GM18498 (cell line): ENCODE data around the gene PDSS2.
"Not testable (repeated sequence)": the region's sequence is repeated elsewhere in the genome, so short reads cannot be mapped to it uniquely, and the experiment has no call there.

Experiments used
- ATAC-seq: cut with Tn5 transposase; IDR thresholded peaks from one replicate; pipeline ENCODE4 v1.9.1; 2021; ENCODE audit warnings: mild to moderate bottlenecking, moderate library complexity; ENCODE audit not compliant: unreplicated experiment

PDSS2 gene

DNA sequence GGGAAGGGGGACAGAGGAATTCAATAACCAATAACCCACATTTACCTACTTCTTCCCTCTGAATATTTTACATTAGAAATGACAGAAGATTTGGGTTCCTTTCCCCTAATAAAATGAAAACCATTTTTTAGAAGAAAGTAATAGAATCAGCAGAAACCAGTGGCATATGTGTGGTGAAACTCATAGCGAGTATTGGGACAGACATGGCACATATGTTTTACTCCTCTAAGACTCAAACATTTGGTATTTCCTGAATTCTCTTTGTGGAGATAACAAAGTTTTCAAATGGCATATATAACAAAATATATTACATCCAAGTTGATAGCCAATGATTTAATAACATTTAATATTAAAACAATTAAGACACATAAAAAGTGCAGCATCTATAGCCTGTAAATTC is 331.2 kb downstream of the PDSS2 start:
- ATAC-seq: no peak

DNA sequence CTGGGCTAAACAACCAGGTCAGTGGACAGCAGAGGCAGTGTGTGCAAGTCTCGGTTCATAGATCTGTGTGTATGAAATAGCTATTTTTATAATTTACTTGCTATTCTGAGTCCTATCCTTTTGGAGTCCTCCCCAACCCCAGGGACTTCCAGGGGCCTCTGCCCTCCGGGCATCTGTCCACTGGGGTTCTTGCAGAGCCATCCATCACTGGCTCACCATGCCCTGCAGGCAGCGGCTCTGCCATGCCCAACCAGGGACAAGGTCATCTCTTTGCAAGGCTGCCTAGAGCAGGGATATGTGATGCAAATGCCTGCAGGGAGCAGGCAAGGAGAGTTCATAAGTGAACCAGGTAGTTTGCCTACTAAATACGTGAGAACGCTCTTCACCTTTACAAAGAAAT is 333.6 kb downstream of the PDSS2 start:
- no peak for ATAC-seq

DNA sequence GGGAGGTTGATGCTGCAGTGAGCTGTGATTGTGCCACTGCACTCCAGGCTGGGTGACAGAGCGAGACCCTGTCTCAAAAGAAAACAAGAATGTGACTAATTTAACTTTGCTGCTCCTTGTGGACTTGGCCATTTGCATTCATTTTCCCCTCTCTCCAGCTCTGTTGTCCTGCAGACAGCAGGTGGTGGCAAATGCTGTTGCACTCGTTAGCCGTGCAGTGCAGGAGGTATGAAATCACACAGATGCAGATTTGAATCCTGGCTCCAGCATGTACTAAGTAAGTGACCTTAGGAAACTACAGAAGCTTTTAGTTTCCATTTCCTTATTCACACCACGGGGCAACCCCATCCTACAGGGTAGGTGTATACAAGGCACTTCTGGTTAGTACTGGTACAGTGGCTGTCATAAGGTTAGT is 334.4 kb downstream of the PDSS2 start:
- ATAC-seq: peak; percentile 76

DNA sequence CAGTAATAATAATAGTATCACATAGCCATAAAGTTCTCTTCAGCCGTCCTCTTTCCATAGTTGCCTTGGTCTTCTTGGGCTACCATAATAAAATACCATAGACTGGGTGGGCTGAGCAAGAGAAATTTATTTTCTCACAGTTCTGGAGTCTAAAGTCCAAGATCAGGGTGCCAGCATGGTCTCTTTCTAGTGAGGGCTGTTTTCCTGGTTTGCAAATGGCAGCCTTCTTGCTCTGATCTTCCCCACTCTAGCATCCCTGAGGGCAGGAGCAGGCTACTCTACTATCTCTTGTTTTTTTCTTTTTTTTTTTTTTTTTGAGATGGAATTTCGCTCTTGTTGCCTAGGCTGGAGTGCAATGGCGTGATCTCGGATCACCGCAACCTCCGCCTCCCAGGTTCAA is 335.9 kb downstream of the PDSS2 start:
- ATAC-seq: no peak

DNA sequence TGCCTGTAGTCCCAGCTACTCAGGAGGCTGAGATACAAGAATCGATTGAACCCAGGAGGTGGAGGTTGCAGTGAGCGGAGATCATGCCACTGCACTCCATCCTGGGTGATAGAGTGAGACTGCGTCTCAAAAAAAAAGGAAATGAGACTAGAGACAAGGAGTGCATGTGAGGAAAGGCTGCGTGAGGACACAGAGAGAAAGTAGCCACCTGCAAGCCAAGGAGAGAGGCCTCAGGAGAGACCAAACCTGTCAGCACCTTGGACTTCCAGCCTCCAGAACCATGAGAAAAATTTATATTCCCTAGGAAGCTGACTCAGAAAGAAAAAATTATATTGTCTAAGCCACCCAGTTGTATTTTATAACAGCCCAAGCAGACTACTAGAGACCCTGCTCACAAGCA is 336.6 kb downstream of the PDSS2 start:
- no peak for ATAC-seq

DNA sequence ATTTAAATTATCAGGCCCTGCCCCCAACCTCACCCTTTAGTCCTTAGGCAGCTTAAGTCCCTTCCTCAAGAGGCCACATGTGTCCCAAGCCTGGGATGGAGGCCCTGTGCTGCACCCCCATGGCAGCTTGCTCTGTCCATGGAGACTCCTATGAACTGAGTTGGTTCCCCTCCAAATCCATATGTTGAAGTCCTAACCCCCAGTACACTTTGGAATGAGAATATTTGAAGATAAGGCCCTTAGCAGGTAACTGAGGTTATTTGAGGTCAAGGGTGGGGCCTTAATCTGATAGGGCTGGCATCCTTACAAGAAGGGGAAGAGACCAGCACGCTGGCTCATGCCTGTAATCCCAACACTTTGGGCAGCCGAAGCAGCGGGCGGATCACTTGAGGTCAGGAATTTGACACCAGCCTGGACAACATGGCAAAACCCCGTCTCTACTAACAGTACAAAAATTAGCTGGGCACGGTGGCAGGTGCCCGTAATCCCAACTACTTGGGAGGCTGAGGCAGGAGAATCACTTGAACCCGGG is 337.3 kb downstream of the PDSS2 start:
- no peak for ATAC-seq

DNA sequence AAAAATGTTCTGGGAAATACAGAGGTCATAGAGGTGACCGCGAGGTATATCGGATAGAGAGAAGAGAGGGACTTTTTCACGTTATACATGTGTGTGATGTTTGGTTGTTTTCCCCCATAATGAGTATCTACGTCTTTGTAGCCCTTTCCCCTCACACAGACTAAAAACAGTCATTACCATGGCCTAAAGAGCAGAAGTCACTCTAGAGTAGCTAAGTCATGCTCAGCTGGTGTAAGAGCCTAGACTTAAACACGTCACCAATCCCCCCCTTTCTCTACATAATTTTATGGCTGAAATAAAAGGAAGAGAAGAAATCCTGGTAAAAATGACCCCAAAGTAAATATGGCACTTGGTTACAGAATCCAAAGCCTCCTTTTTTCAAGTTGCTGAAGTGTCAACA is 338.1 kb downstream of the PDSS2 start:
- no peak for ATAC-seq

DNA sequence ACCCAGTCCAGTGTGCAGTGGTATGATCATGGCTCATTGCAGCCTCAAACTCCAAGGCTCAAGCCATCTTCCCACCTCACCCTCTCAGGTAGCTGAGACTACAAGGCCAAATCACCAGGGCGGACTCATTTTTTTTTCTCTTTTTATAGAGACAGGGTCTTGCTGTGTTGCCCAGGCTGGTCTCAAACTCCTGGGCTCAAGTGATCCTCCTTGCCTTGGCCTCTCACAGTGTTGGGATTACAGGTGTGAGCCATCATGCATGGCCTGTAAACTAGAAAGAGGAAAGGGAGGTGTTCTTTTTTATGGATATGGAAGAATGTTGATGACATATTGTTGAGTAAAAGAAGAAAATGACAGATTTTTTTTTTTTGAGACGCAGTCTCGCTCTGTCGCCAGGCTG is 339.0 kb downstream of the PDSS2 start:
- ATAC-seq: no peak

DNA sequence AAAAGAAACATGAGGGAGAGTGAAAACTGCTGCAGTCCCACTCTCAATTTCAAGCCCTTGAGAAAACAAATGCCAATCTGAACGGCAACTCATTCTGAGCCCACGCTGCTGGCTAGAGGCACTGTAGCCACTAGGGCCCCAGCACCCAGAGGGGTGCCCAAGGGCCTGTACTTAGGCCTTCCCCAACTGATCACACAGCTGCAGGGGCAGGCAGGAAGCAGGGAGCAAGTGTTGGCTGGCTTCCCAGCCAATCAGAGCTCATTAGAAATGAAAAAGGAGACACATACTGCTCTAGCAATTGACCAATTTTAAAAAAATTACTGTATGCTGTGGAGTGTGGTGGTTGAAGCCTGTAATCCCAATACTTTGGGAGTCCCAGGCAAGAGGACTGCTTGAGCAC is 340.4 kb downstream of the PDSS2 start:
- no peak for ATAC-seq

DNA sequence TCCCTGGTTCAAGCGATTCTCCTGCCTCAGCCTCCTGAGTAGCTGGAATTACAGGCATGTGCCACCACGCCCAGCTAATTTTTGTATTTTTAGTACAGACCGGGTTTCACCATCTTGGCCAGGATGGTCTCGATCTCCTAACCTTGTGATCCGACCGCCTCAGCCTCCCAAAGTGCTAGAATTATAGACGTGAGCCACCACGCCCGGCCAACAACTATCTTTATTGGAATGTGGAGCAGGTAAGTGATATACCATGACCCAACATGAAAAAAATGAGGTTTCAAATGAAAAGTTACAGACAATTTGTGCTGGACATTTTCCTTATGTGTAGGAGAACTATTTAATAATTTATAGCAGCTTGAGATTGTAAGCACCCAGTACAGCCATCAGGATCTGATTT is 340.8 kb downstream of the PDSS2 start:
- ATAC-seq: not testable (repeated sequence)

DNA sequence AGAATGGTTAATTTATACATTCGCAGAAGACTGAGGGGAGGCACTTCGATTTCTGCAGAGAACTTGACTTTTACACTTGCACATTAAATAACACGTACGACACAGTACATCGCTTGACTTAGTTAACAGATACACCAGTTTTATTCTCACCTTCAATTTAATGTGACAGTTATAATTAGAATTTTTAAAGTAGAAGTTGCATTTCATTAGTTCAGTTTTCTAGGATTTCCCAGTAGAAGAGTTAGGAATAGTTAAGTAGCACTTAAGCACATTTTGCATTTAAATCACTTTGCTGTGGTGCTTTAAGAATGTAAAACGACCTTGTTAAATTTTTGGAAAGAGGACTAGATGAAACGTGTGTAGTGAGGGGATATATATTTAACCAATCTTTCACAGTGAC is 342.4 kb downstream of the PDSS2 start:
- ATAC-seq: no peak

DNA sequence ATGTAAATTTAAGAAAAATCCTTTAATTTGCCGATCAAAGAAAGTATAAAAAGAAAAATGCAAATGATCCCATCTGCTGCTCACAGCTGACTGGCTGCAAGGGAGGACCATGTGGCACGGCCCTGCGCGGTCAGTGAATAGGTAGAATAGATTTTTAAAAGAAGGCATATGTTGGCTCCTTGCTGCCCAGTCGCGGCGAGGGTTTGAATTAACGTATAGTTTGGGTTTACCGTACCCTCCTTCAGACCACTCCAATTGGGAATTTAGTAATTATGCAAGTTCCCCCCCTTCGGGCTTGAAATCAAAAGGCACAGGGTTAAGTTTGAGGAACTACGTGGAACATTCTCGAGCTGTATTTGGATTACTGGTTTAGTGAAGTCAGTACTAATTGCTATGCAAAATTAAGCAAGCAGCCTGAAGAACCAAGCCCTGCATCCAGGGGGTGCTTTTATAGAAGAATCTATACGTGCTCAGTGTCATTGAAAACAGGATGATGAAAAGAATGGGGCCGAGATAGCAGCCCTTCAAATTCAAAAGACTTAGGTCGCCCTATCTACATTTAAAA is 343.0 kb downstream of the PDSS2 start:
- ATAC-seq: no peak

DNA sequence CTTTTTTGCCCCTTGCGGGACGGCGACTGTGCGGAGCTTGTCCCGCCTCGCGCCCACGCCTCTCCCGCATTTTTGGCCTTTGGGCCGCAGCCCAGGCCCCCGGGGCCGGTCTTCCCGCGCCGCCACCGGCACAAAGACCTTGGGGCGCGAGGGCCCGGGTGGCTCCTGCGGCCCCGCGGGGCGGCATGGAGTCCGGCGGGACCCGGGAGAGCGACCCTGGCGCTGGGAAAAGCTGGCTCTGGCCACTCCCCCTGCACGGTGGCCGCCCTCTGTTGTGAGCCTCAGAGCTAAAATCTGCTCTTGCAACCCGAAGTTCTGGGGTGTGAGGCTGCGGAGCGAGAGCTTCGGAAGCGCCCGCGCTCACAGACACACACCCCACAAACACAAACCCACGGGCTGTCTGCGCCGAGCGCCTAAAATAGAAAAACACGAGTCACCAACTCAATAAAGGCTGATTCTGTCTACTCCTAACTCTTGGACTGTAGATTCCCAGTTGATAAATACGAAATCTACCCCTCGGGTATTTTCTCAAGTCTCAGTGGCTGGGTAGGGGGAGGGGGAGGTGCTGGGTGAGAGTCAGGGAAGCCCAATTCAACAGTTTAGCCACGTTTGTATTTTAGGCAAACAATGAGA is 343.6 kb downstream of the PDSS2 start:
- no peak for ATAC-seq

DNA sequence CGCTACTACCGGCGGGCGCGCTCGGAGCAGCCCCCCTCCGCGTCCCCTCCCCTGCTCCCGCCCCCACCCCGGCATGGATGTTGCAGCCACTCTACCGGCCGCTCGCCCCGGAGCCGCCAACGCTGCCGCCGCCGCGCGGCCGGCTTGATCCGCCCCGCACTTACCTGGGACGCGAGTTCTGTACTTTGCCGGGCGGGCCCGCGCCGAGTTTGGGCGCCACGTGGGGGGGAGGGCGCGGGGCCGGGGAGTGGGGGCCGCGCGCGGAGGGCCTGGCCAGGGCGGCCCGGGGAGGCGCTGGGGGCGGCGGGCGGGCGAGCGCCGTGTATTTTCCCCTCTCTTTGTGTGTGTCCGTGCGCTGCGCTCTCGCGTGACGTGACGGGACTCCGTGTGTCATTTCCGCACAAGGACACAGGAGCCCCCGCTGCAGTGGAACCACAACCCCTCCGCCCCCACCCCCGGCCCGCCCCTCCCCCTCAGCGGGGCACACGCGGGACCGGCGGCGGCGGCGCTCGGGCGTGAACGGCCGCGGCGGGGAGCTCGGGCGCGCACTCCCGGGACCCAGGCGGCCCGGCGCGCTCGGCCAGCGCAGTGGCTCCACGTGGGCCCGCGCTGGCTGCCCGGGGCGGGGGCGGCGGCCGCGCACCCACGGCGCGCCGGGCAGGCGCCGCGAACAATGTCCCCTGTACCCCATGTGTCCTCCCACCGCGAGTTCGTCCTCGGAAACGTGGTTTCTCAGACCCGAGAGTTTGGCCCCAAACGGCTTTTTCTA is 344.3 kb downstream of the PDSS2 start, which contains the start of gene BEND3:
Gene BEND3 (minus strand): TSS at position 590 of the 769 bp plus-strand sequence. CDS start 16,230 bp downstream, outside the sequence.
- ATAC-seq: peak; percentile 37

DNA sequence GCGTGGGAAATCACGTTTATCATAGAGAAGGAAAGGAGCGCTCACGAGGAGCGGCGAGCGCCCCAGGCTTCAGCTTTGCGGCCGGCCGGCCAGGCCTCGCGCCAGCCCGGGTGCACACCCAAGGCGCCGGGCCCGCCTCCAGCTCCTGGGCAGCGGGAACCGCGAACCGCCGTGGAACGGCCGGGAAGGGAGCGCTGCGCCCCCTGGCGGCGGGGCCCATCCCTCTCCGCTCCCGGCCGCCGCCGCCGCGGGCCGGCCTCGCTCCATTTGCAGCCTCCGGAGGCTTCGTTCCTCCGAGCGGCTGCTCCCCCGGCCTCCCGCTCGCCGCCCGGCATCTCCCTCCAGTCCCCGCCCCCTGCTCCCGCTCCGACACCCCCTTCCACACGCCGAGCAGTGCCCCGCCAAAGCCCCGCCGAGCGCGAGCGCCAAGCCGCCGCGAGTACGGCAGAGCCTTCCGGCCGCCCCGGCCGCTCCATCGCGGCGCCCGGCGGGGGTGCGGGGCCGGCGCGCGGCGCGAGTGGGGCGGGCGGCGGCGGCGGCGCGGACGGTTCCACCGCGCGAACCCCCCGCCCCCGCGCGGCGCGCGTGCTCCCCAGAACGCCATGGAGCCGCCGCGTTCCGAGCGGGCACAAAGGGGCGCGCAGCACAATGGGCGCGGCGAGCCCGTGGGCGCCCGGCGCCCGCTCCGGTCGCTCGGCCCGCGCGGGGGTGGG is 345.0 kb downstream of the PDSS2 start:
- ATAC-seq: peak; percentile 76

DNA sequence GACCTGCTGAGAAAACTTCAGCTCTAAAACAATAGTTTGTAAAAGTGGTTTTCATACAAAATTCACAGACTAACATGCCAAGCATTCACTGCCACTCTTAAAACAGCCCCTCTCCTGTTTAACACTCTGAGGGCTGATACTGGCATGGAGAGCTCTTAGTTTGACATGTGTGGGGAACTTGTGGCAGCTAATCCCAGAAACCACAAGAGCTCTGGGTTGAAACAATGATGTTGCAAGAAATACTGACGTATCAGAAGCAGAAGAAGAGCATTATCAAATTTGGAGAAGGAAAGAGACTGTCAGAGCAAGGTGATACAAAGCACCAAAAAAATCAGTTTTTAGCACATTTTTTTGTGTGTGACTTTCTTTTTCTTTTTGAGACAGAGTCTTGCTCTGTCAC is 349.2 kb downstream of the PDSS2 start:
- no peak for ATAC-seq

DNA sequence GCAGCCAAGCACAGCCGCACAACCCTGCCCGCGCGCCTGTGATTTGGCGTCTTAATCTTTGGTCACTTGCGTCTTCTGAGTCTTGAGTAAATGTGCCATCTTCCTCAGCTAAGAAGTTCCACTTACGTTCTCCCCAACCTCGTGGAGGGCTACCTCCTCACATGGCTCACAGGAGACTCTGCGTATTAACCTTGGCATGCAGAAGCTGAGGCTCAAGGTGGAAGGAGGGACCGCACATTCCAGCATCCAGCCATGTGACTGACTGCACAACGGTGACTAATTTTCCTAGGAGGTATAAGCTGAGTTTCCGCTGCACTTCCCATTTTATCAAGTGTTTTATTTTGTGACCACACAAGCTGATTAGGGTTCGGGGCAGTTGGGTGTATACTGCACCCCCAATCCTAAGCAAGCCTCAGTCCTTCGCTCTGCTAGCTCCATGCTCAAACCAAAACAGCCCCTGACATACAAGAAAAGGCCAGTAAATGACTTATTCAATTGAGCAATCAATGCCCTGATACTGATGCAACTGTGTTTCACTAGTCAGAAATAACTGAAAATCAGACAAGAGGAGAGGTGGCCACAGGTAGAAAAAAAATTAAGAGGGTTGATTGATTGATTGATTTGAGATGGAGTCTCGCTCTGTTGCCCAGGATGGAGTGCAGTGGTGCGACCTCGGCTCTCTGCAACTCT is 351.0 kb downstream of the PDSS2 start:
- no peak for ATAC-seq

DNA sequence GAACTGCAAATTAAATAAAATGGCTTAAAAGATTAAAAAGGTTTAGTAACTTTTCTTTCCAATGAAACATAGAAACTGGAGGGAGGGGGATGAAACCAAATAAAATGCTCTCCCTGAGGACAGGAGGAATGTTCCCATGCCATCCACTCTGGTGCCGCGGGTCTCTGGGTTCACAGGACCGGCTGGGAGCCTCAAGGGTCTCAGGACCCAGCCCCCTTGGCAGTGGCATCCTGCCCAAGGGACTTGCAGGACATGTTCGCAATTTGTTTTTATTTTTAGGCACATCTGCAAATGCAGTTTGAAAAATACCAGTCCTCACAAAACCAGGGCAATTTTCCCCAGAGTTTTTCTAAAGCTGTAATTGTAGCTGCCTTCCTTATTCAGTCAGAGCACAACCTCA is 351.6 kb downstream of the PDSS2 start:
- ATAC-seq: no peak

DNA sequence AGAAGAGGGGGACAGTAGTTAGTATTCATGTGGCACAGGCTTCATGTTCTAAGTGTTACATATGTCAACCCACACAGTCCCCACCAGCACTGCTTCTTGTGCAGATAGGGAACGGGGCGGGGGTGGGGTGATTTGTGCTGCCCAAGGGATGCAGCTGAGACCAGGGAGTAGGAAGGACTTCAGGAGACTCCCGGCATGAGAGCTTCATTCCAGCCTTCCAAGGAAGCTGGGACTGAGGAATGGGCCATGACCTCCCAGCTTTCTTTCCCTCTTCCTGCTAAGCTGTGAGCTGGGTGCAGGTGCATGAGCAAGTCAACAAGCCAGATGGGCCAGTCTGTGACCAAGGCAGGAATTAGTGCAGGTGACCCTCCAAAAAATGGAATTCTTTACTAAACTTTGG is 353.2 kb downstream of the PDSS2 start:
- no peak for ATAC-seq

DNA sequence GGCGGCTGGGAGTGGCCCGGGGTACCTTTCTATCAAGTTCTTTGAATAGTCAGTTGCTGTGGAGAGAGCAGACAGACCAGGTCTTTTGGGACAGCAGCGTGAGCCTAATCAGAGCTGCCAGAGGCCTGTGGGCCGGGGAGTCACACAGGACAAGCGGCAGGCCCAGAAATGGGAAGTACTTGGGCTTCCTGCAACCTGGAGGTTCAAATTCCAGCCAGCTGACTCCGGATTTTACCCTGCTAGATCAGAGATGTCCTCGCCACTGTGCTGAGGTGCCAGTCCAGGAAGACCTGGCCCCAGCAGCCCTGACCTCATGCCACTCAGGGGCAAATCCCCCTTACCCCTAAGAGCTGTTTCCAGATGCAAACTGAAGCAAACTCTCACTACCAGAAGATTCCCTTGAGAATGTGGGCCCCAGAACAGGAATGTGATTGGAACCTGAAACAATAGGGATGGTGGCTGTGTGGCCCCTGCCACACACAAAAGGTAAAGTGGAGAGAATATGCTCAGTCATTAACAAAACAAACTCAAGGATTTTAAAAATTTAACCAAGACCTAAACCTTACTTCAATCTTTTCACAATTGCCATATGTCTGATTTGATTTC is 353.8 kb downstream of the PDSS2 start:
- no peak for ATAC-seq
